HEK293 (cell line): ENCODE results near the gene LARGE1.

ENCODE experiments used
- CTCF ChIA-PET: fragments of 350-600 bp; formaldehyde crosslinking; extraction: SDS; loops from one replicate; lab custom pipeline; 2021; ENCODE audit warnings: antibody characterized with exemption; lab: Yijun Ruan, JAX
- POLR2A ChIA-PET: fragments of 300-600 bp; formaldehyde crosslinking; extraction: SDS; loops from one replicate; lab custom pipeline; 2020; ENCODE audit warnings: antibody characterized with exemption, inconsistent platforms; lab: Yijun Ruan, JAX
- H3K27ac ChIP-seq: fragments of 200-500 bp; sonication (Bioruptor generic); 2 replicates; pipeline ENCODE4 v1.5.1; 2014; ENCODE audit warnings: low read depth, low read length, control low read depth, inconsistent platforms; ENCODE audit errors: extremely low read depth
- H3K36me3 ChIP-seq, 2 experiments: fragments of 200-500 bp in 1 of 2; sonication (Bioruptor generic) in 1 of 2; 1 replicate in 1 of 2; 2 replicates in 1 of 2; pipeline ENCODE4 v1.5.1; 2014 to 2017; ENCODE audit warnings: inconsistent platforms in 2 of 2, low read length in 2 of 2; ENCODE audit not compliant: control insufficient read depth in 2 of 2, insufficient read depth in 1 of 2
- H3K4me1 ChIP-seq: fragments of 200-500 bp; sonication (Bioruptor generic); 2 replicates; pipeline ENCODE4 v1.5.1; 2014; ENCODE audit warnings: mild to moderate bottlenecking, low read length, inconsistent platforms; ENCODE audit not compliant: control insufficient read depth, insufficient read depth
- H3K4me3 ChIP-seq: 2 replicates; pipeline ENCODE4 v1.5.1; 2011; ENCODE audit warnings: low read depth, mild to moderate bottlenecking, control low read depth, low read length, moderate library complexity
- H3K9me3 ChIP-seq: fragments of 200-500 bp; sonication (Bioruptor generic); 2 replicates; pipeline ENCODE4 v1.5.1; 2014; ENCODE audit warnings: low read depth, low read length, inconsistent platforms; ENCODE audit not compliant: control insufficient read depth, insufficient read depth
- AEBP2 ChIP-seq: fragments of 450-650 bp; formaldehyde crosslinking; IDR thresholded peaks from 2 replicates; pipeline ENCODE4 v1.5.1; 2016; ENCODE audit warnings: missing biosample characterization, missing genetic modification characterization, borderline replicate concordance
- EGR2 ChIP-seq: fragments of 450-650 bp; formaldehyde crosslinking; IDR thresholded peaks from 2 replicates; pipeline ENCODE4 v1.5.1; 2016; ENCODE audit warnings: low read depth, missing biosample characterization, missing genetic modification characterization
- MZF1 ChIP-seq: fragments of 450-650 bp; formaldehyde crosslinking; IDR thresholded peaks from 2 replicates; pipeline ENCODE4 v1.5.1; 2017; ENCODE audit warnings: missing biosample characterization, missing genetic modification characterization, borderline replicate concordance
- REST ChIP-seq: fragments of 450-650 bp; formaldehyde crosslinking; IDR thresholded peaks from 2 replicates; pipeline ENCODE4 v1.5.1; 2016; ENCODE audit warnings: missing biosample characterization, missing genetic modification characterization
- ZBTB20 ChIP-seq: fragments of 450-650 bp; formaldehyde crosslinking; IDR thresholded peaks from 2 replicates; pipeline ENCODE4 v1.5.1; 2016; ENCODE audit warnings: missing biosample characterization, missing genetic modification characterization
- ZFP41 ChIP-seq: fragments of 450-650 bp; formaldehyde crosslinking; IDR thresholded peaks from 2 replicates; pipeline ENCODE4 v1.5.1; 2016; ENCODE audit warnings: missing biosample characterization, missing genetic modification characterization, borderline replicate concordance
- ZNF184 ChIP-seq: fragments of 450-650 bp; IDR thresholded peaks from 2 replicates; pipeline ENCODE4 v1.5.1; 2018; ENCODE audit warnings: missing biosample characterization, mild to moderate bottlenecking, missing genetic modification characterization
- ZNF202 ChIP-seq: fragments of 450-650 bp; formaldehyde crosslinking; IDR thresholded peaks from 2 replicates; pipeline ENCODE4 v1.5.1; 2016; ENCODE audit warnings: missing biosample characterization, missing genetic modification characterization, borderline replicate concordance
- ZNF214 ChIP-seq: fragments of 450-650 bp; formaldehyde crosslinking; IDR thresholded peaks from 2 replicates; pipeline ENCODE4 v1.5.1; 2017; ENCODE audit warnings: missing biosample characterization, mild to moderate bottlenecking, missing genetic modification characterization, borderline replicate concordance
- ZNF223 ChIP-seq: fragments of 450-650 bp; formaldehyde crosslinking; IDR thresholded peaks from 2 replicates; pipeline ENCODE4 v1.5.1; 2016; ENCODE audit warnings: missing biosample characterization, missing genetic modification characterization
- ZNF266 ChIP-seq: fragments of 450-650 bp; formaldehyde crosslinking; IDR thresholded peaks from 2 replicates; pipeline ENCODE4 v1.5.1; 2016; ENCODE audit warnings: missing biosample characterization, missing genetic modification characterization, low read depth
- ZNF341 ChIP-seq: fragments of 450-650 bp; formaldehyde crosslinking; IDR thresholded peaks from 2 replicates; pipeline ENCODE4; 2016; ENCODE audit warnings: low read depth, missing biosample characterization, missing genetic modification characterization
- ZNF350 ChIP-seq: fragments of 450-650 bp; formaldehyde crosslinking; IDR thresholded peaks from 2 replicates; pipeline ENCODE4 v1.5.0; 2017; ENCODE audit warnings: missing biosample characterization, mild to moderate bottlenecking, missing genetic modification characterization
- ZNF488 ChIP-seq: fragments of 450-650 bp; formaldehyde crosslinking; IDR thresholded peaks from 2 replicates; pipeline ENCODE4 v1.5.1; 2016; ENCODE audit warnings: missing biosample characterization, missing genetic modification characterization
- ZNF544 ChIP-seq: fragments of 450-650 bp; formaldehyde crosslinking; IDR thresholded peaks from 2 replicates; pipeline ENCODE4 v1.5.0; 2017; ENCODE audit warnings: missing biosample characterization, missing genetic modification characterization
- ZNF561 ChIP-seq: fragments of 450-650 bp; IDR thresholded peaks from 2 replicates; pipeline ENCODE4 v1.5.1; 2018; ENCODE audit warnings: missing biosample characterization, missing genetic modification characterization, borderline replicate concordance
- ZNF645 ChIP-seq: fragments of 450-650 bp; formaldehyde crosslinking; IDR thresholded peaks from 2 replicates; pipeline ENCODE4; 2016; ENCODE audit warnings: missing biosample characterization, missing genetic modification characterization
- ZNF777 ChIP-seq: fragments of 450-650 bp; formaldehyde crosslinking; IDR thresholded peaks from 2 replicates; pipeline ENCODE4 v1.5.1; 2017; ENCODE audit warnings: missing biosample characterization, missing genetic modification characterization, borderline replicate concordance
- ZSCAN5A ChIP-seq: fragments of 450-650 bp; formaldehyde crosslinking; IDR thresholded peaks from 2 replicates; pipeline ENCODE4 v1.5.1; 2016; ENCODE audit warnings: missing biosample characterization, missing genetic modification characterization

The LARGE1 gene

GRCh38 chr22:33528183-33528582 is 392.1 kb downstream of the LARGE1 start:
- ChIA-PET CTCF (interaction anchor here (1.4 kb wide), 1 partner anchor 9 kb away, joined by 5 read pairs; no protein-coding TSS in a partner anchor), POLR2A (no interaction called here)
- Histone ChIP-seq H3K4me1 (peaks cover 7% of the 10 kb centered on the region), H3K36me3 (no peaks in the 10 kb centered on the region)
- no peak for TF ChIP-seq ZNF544 (tag by site-specific recombination)
- no peak for TF ChIP-seq ZNF184 (tag by site-specific recombination)
- no peak for TF ChIP-seq ZSCAN5A (tag by site-specific recombination)
- no peak for TF ChIP-seq EGR2 (tag by site-specific recombination)
- TF ChIP-seq ZNF777 (tag by site-specific recombination) = no peak
- no peak for TF ChIP-seq MZF1 (tag by site-specific recombination)
- TF ChIP-seq REST = no peak
- TF ChIP-seq ZNF350 = no peak
- no peak for TF ChIP-seq ZNF214 (tag by site-specific recombination)
- TF ChIP-seq ZNF561 (tag by site-specific recombination) = no peak
- TF ChIP-seq ZNF645 = no peak
- TF ChIP-seq ZNF266 (tag by site-specific recombination) = no peak
- no peak for TF ChIP-seq ZNF341
- TF ChIP-seq ZNF488 (tag by site-specific recombination) = no peak
- no peak for TF ChIP-seq ZBTB20 (tag by site-specific recombination)
- TF ChIP-seq ZNF202 = no peak
- no peak for TF ChIP-seq AEBP2 (tag by site-specific recombination)
- TF ChIP-seq ZFP41 (tag by site-specific recombination) = no peak
- TF ChIP-seq ZNF223 (tag by site-specific recombination) = no peak
- TF ChIP-seq, all 188 proteins: peak for 0
- H3K27ac ChIP-seq = no peak overlapping the region
- no peaks in the 10 kb centered on the region for H3K9me3 ChIP-seq
- no peak overlapping the region for H3K4me3 ChIP-seq
